Activated CD4-positive, alpha-beta T cell treated with anti-CD3 and anti-CD28 coated beads for 48 hours (primary cell): ENCODE data around the gene CHST15.

Experiments used
- DNase-seq: peaks from one replicate; pipeline ENCODE4 v3.0.0-alpha.2; 2020

CHST15 gene

GRCh38 chr10:124079864-124080263, 13.5 kb downstream of the CHST15 start:
- DNase-seq, result no peak

- DNase-seq, result no peak
Observed at GRCh38 chr10:124078714-124079113, 14.7 kb downstream of the CHST15 start.

- DNase-seq, result no peak
Observed at GRCh38 chr10:124078028-124078427, 15.4 kb downstream of the CHST15 start.

GRCh38 chr10:124077208-124077993, 16.0 kb downstream of the CHST15 start:
- DNase-seq, result no peak

GRCh38 chr10:124076148-124076733, 17.2 kb downstream of the CHST15 start:
- DNase-seq, result no peak

- DNase-seq, result no peak
Observed at GRCh38 chr10:124075231-124075955, 18.0 kb downstream of the CHST15 start.

- no peak for DNase-seq
Observed at GRCh38 chr10:124074501-124075109, 18.8 kb downstream of the CHST15 start.

GRCh38 chr10:124073978-124074377, 19.4 kb downstream of the CHST15 start:
- DNase-seq, result no peak

- no peak for DNase-seq
Observed at GRCh38 chr10:124072541-124072940, 20.9 kb downstream of the CHST15 start.

GRCh38 chr10:124072106-124072505, 21.3 kb downstream of the CHST15 start:
- DNase-seq, result no peak

- no peak for DNase-seq
Observed at GRCh38 chr10:124071141-124071540, 22.3 kb downstream of the CHST15 start.

- no peak for DNase-seq
Observed at GRCh38 chr10:124070666-124071065, 22.7 kb downstream of the CHST15 start.

GRCh38 chr10:124069341-124070264, 23.8 kb downstream of the CHST15 start:
- DNase-seq, result no peak

- DNase-seq, result no peak
Observed at GRCh38 chr10:124068929-124069328, 24.5 kb downstream of the CHST15 start.

- DNase-seq, result no peak
Observed at GRCh38 chr10:124067825-124068400, 25.5 kb downstream of the CHST15 start.

- DNase-seq, result no peak
Observed at GRCh38 chr10:124066781-124067714, 26.4 kb downstream of the CHST15 start.

- no peak for DNase-seq
Observed at GRCh38 chr10:124066126-124066700, 27.2 kb downstream of the CHST15 start.

GRCh38 chr10:124065382-124066125, 27.8 kb downstream of the CHST15 start:
- DNase-seq, result no peak

- no peak for DNase-seq
Observed at GRCh38 chr10:124064676-124065075, 28.7 kb downstream of the CHST15 start.
